HepG2 (cell line): Measurements from ENCODE around the gene CYTH2. TPM values are rescaled to one million over a fixed set of nuclear protein-coding genes. Genes with fewer than 3 reads are reported as not detected.

Source experiments
- CCAR2 ChIP-seq: fragments of 200-400 bp; formaldehyde crosslinking; optimal IDR thresholded peaks from 2 replicates; pipeline ENCODE3; 2018; ENCODE audit warnings: low read depth, mild to moderate bottlenecking, low read length, moderate library complexity
- GRHL1 ChIP-seq: sonication (generic); formaldehyde crosslinking; conservative IDR thresholded peaks from 2 replicates; pipeline ENCODE4 v1.8.0; 2022; ENCODE audit warnings: missing genetic modification reagents
- IRF1 ChIP-seq: sonication (generic); formaldehyde crosslinking; IDR thresholded peaks from 2 replicates; pipeline ENCODE4 v1.4.0; 2020; ENCODE audit warnings: low read depth, mild to moderate bottlenecking, missing genetic modification reagents
- NR2F2 ChIP-seq: IDR thresholded peaks from 2 replicates; pipeline ENCODE4 v1.6.1; 2012; ENCODE audit warnings: low read depth, inconsistent platforms, borderline replicate concordance
- SNRNP70 ChIP-seq: fragments of 200-400 bp; formaldehyde crosslinking; IDR thresholded peaks from 2 replicates; pipeline ENCODE4 v1.6.1; 2017; ENCODE audit warnings: mild to moderate bottlenecking, low read depth, low read length, moderate library complexity
- TARDBP ChIP-seq: sonication (generic); formaldehyde crosslinking; IDR thresholded peaks from 2 replicates; pipeline ENCODE4 v1.8.0; 2022; ENCODE audit warnings: mild to moderate bottlenecking, missing genetic modification reagents
- ZMYM3 ChIP-seq: sonication (generic); formaldehyde crosslinking; IDR thresholded peaks from 2 replicates; pipeline ENCODE4 v1.5.1; 2020; ENCODE audit warnings: mild to moderate bottlenecking, missing genetic modification reagents
- ZNF138 ChIP-seq: sonication (generic); formaldehyde crosslinking; IDR thresholded peaks from 2 replicates; pipeline ENCODE4 v1.5.0; 2020; ENCODE audit warnings: mild to moderate bottlenecking, low read depth, missing genetic modification reagents
- ZNF20 ChIP-seq: sonication (generic); formaldehyde crosslinking; IDR thresholded peaks from 2 replicates; pipeline ENCODE4 v1.4.0; 2020; ENCODE audit warnings: mild to moderate bottlenecking, moderate library complexity, missing genetic modification reagents
- ZNF318 ChIP-seq: sonication (generic); formaldehyde crosslinking; IDR thresholded peaks from 2 replicates; pipeline ENCODE4 v1.4.0; 2020; ENCODE audit warnings: mild to moderate bottlenecking, missing genetic modification reagents
- ZNF543 ChIP-seq: sonication (generic); formaldehyde crosslinking; IDR thresholded peaks from 2 replicates; pipeline ENCODE4 v1.4.0; 2020; ENCODE audit warnings: mild to moderate bottlenecking, missing genetic modification reagents
- ZNF746 ChIP-seq: sonication (generic); formaldehyde crosslinking; IDR thresholded peaks from 2 replicates; pipeline ENCODE4 v1.8.0; 2022; ENCODE audit warnings: mild to moderate bottlenecking, missing genetic modification reagents
- polyA plus RNA-seq, 8 experiments: library from polyadenylated mRNA; depleted of rRNA in 3 of 8; stranded (reverse) in 7 of 8; unstranded in 1 of 8; fragments of >200 nt; fragmentation: Illumina TruSeq in 4 of 8; extraction: Trizol in 4 of 8; gene quantifications; 2 replicates each; pipeline versions ENCODE4 v1.2.1 to v1.2.3, GENCODE V29; 2011 to 2016; ENCODE audit warnings: low read depth in 4 of 8, missing spikeins in 1 of 8, mixed read lengths in 1 of 8; ENCODE audit not compliant: insufficient read depth in 1 of 8
- total RNA-seq, 5 experiments: library from RNA; depleted of rRNA; stranded (reverse); fragments of >200 nt; fragmentation: Illumina TruSeq; extraction: Trizol; gene quantifications; 2 replicates each; pipeline ENCODE4 v1.2.3, GENCODE V29; 2016; ENCODE audit warnings: low read depth in 1 of 5
- TF ChIP-seq, protein P1 (sequence below): sonication (generic); formaldehyde crosslinking; IDR thresholded peaks from 2 replicates; pipeline ENCODE4 v1.4.0; 2020; ENCODE audit warnings: missing genetic modification reagents

The CYTH2 gene
- total and polyA plus RNA-seq, 2 of the 13 experiments (the other 11 are each of a cell fraction or from before 2014, with no cell fraction given) = 16.5 to 39.3 TPM

DNA sequence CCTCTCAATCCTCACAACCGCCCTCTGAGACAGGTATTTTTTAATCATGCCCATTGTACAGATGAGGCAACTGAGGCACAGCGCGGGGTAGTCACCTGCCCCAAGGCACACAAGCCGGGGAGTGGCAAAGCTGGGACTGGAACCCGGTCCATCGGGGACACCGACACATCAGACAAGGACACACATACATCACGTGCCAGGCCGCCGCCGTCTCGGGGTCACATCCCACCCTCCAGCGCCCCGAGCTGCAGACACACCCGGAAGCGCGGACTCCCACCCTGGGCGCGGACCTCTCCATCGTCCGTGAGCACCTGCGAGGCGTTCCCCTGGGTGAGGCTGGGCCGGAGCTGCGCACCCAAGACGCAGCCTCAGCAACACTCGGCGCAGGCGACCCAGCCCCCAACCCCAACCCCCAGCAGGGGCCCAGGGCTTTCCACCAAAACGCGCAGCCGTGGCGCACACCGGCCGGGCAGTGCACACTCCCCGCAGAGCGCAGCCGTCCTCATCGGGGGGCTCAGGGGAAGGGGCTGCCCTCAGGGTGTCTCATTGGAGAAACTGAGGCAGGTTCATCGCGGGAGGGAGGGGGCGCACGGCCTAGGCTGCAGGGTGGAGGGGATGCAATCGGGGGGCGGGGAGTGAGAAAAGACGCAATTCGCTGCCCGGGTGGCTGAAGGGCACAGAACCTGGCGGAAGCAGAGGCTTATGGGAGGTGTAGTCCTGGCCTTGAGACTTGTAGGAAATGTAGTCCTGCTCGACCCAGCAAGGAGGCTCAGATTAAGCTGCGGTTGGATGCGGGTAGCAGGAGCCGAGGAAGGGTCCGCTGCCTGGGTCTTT lies 44.3 kb downstream of the CYTH2 start (continued):
- TF ChIP-seq ZNF318 (CRISPR knock-in tag) (no peak), ZNF543 (CRISPR knock-in tag) (no peak), NR2F2 (no peak), GRHL1 (CRISPR knock-in tag) (no peak), ZNF138 (CRISPR knock-in tag) (no peak), CCAR2 (no peak), ZMYM3 (CRISPR knock-in tag) (peak; percentile 91), IRF1 (CRISPR knock-in tag) (no peak), ZNF746 (CRISPR knock-in tag) (no peak), SNRNP70 (no peak), TARDBP (CRISPR knock-in tag) (peak; percentile 61), ZNF20 (CRISPR knock-in tag) (no peak)
- TF ChIP-seq, protein P1, sequence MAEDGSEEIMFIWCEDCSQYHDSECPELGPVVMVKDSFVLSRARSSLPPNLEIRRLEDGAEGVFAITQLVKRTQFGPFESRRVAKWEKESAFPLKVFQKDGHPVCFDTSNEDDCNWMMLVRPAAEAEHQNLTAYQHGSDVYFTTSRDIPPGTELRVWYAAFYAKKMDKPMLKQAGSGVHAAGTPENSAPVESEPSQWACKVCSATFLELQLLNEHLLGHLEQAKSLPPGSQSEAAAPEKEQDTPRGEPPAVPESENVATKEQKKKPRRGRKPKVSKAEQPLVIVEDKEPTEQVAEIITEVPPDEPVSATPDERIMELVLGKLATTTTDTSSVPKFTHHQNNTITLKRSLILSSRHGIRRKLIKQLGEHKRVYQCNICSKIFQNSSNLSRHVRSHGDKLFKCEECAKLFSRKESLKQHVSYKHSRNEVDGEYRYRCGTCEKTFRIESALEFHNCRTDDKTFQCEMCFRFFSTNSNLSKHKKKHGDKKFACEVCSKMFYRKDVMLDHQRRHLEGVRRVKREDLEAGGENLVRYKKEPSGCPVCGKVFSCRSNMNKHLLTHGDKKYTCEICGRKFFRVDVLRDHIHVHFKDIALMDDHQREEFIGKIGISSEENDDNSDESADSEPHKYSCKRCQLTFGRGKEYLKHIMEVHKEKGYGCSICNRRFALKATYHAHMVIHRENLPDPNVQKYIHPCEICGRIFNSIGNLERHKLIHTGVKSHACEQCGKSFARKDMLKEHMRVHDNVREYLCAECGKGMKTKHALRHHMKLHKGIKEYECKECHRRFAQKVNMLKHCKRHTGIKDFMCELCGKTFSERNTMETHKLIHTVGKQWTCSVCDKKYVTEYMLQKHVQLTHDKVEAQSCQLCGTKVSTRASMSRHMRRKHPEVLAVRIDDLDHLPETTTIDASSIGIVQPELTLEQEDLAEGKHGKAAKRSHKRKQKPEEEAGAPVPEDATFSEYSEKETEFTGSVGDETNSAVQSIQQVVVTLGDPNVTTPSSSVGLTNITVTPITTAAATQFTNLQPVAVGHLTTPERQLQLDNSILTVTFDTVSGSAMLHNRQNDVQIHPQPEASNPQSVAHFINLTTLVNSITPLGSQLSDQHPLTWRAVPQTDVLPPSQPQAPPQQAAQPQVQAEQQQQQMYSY (CRISPR knock-in tag) = no peak
